Nephron progenitor cell (in vitro differentiated cells): Measurements from ENCODE around the gene TICAM1.
"Not testable (repeated sequence)": the region's sequence is repeated elsewhere in the genome, so short reads cannot be mapped to it uniquely, and the experiment has no call there.

ENCODE experiments used
- DNase-seq: peaks from one replicate; pipeline ENCODE4 v3.0.0; 2021
- H3K27ac Mint-ChIP-seq: 2 replicates; pipeline ENCODE4 v1.8.0; 2021; ENCODE audit warnings: mild to moderate bottlenecking, moderate library complexity, mixed read lengths
- H3K27me3 Mint-ChIP-seq: 2 replicates; pipeline ENCODE4 v1.8.0; 2021; ENCODE audit warnings: mild to moderate bottlenecking, low read depth, mixed read lengths; ENCODE audit not compliant: poor library complexity
- H3K36me3 Mint-ChIP-seq: 2 replicates; pipeline ENCODE4 v1.8.0; 2021; ENCODE audit warnings: low read depth, mixed read lengths
- H3K4me1 Mint-ChIP-seq: 2 replicates; pipeline ENCODE4 v1.8.0; 2021; ENCODE audit warnings: mixed read lengths
- H3K4me3 Mint-ChIP-seq: 2 replicates; pipeline ENCODE4 v1.8.0; 2021; ENCODE audit warnings: mild to moderate bottlenecking, moderate library complexity, mixed read lengths
- H3K9me3 Mint-ChIP-seq: 2 replicates; pipeline ENCODE4 v1.8.0; 2021; ENCODE audit warnings: mild to moderate bottlenecking, moderate library complexity, mixed read lengths
- TF ChIP-seq, protein P1 (sequence below): fragments of 200-600 bp; sonication (generic); IDR thresholded peaks from 2 replicates; pipeline ENCODE4 v1.5.0; 2021; ENCODE audit warnings: antibody characterized with exemption

Gene TICAM1

DNA sequence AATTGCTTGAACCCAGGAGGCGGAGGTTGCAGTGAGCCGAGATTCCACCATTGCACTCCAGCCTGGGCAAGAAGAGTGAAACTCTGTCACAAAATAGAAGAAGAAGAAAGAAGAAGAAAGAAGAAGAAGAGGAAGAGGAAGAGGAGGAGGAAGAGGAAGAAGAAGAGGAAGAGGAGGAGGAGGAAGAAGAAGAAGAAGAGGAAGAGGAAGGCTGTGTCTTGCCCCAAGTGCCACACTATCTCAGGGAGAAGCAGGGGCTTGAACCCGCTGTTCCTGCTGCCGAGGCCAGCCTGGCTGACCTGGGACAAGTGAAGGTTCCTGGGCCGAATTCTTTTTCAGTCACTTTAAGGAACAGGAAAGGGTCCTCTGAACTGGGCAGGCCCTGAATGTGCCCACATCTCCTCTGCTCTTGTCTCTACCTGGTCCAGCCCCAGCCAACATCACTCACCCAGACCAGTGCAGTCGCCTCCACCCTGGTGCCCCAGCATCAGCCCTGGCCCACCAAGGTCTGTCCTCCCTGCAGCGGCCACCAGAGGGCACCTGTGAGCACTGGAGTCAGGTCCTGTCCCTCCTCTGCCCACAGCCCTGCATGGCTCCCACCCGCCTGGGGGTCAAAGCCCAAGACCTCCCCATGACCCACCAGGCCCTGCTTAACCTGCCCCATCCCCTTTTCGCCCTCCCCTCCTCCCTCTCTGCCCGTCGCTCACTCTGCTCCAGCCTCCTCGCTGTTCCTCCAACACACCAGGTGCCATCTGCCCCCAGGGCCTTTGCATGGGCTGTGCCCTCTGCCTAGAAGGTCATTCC lies 20.0 kb downstream of the TICAM1 start:
- Mint-ChIP-seq H3K36me3 (peaks cover 4% of the 10 kb centered on the region), H3K4me3 (no peak overlapping the region), H3K27me3 (peaks cover 18% of the 10 kb centered on the region), H3K4me1 (peaks cover 6% of the 10 kb centered on the region), H3K27ac (no peak overlapping the region), H3K9me3 (peaks cover 10% of the 10 kb centered on the region)
- TF ChIP-seq, protein P1, sequence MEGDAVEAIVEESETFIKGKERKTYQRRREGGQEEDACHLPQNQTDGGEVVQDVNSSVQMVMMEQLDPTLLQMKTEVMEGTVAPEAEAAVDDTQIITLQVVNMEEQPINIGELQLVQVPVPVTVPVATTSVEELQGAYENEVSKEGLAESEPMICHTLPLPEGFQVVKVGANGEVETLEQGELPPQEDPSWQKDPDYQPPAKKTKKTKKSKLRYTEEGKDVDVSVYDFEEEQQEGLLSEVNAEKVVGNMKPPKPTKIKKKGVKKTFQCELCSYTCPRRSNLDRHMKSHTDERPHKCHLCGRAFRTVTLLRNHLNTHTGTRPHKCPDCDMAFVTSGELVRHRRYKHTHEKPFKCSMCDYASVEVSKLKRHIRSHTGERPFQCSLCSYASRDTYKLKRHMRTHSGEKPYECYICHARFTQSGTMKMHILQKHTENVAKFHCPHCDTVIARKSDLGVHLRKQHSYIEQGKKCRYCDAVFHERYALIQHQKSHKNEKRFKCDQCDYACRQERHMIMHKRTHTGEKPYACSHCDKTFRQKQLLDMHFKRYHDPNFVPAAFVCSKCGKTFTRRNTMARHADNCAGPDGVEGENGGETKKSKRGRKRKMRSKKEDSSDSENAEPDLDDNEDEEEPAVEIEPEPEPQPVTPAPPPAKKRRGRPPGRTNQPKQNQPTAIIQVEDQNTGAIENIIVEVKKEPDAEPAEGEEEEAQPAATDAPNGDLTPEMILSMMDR = peak; percentile 72
- DNase-seq = peak; percentile 92

DNA sequence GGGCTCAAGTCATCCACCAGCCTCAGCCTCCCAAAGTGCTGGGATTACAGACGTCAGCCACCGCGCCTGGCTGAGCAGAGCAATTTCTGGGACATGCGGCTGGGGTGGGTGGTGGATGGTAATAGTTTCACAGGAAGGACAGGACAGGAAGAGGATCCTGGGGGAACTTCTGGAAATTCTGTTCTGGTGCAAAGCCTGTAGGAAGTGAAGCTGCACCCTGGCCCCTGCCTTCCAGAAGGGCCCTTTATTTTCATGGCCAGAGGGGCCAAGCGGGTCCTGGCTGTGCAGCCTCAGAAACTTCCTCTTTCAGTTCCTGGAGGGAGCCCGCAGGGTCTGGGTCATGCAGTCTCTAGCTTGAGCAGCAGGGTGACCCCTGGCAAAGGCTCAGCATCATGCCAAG lies 24.3 kb downstream of the TICAM1 start:
- peaks cover 19% of the 10 kb centered on the region for H3K27me3 Mint-ChIP-seq
- H3K4me3 Mint-ChIP-seq = no peak overlapping the region
- H3K36me3 Mint-ChIP-seq = no peaks in the 10 kb centered on the region
- DNase-seq = no peak
- H3K27ac Mint-ChIP-seq = no peak overlapping the region
- no peaks in the 10 kb centered on the region for H3K4me1 Mint-ChIP-seq
- TF ChIP-seq, protein P1 = no peak
- no peaks in the 10 kb centered on the region for H3K9me3 Mint-ChIP-seq

DNA sequence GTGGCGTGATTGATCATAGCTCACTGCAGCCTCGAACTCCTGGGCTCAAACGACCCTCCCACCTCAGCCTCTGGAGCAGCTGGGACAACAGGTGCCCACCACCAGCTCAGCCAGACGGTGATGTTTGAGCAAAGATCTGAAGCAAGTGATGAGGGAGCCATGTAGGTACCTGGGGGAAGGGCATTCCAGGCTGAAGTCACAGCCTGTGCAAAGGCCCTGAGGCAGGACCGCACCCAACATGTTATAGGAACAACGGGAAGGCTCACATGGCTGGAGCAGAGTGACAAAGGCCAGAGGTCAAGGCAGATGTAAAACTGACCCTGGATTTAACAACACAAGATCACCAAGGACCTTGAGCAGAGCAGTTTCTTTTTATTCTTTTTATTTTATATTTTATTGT lies 25.1 kb downstream of the TICAM1 start:
- no peaks in the 10 kb centered on the region for H3K4me1 Mint-ChIP-seq
- no peak overlapping the region for H3K4me3 Mint-ChIP-seq
- TF ChIP-seq, protein P1 = no peak
- H3K9me3 Mint-ChIP-seq = no peaks in the 10 kb centered on the region
- H3K27ac Mint-ChIP-seq = no peak overlapping the region
- peaks cover 19% of the 10 kb centered on the region for H3K27me3 Mint-ChIP-seq
- no peak for DNase-seq
- H3K36me3 Mint-ChIP-seq = no peaks in the 10 kb centered on the region

DNA sequence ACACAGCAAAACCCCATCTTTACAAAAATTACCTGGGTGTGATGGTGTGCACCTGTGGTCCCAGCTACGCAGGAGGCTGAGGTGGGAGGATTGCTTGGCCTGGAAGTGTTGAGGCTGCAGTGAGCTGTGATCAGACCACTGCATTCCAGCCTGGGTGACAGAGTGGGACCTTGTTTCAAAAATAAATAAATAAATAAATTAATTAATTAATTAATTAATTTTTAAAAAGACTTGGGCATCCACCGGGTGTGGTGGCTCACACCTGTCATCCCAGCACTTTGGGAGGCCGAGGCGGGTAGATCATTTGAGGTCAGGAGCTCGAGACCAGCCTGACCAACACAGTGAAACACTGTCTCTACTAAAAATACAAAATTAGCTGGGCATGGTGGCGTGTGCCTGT lies 26.4 kb downstream of the TICAM1 start:
- DNase-seq, H3K4me3 Mint-ChIP-seq, H3K27ac Mint-ChIP-seq, H3K36me3 Mint-ChIP-seq, H3K4me1 Mint-ChIP-seq, H3K9me3 Mint-ChIP-seq: not testable (repeated sequence)
- H3K27me3 Mint-ChIP-seq = peaks cover 14% of the 10 kb centered on the region

DNA sequence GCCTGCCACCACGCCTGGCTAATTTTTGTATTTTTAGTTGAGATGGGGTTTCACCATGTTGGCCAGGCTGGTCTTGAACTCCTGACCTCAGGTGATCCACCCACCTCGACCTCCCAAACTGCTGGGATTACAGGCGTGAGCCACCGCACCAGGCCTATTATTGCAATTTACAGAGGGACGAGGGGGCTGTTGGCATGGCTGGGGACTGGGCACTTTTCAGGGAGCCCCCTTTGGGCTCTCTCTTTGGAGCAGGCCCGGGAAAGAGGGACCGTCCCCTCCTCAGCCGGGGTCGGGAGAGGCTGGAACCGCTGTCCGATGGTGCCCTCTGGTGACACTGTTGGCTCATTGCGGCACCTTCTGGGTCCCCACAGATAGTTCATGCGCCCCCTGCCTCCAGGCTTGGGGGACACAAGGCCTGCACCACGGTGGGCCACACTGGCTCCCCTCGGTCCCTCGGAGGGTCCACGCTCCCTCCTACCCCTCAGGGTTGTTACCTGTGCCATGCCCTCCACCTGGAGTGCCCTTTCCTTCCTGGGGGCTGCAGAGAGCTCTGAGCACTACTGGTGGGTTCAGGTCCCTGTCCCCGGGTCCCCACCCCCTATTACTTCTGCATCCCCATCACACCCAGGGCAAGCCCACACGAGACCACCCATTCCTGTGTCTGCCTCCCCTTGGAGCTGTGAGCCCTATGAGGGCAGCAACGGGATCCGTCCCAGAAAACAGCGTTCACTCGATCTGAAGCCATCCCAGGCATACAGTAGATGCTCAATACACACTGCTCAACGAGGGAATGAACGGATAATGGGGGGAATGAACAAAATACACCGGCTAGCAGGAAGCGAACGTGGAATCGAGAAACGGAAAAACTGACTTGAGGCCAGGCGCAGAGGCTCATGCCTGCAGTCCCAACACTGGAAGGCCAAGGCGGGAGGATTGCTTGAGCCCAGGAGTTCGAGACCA lies 27.5 kb downstream of the TICAM1 start:
- Mint-ChIP-seq H3K27ac (no peak overlapping the region), H3K4me3 (no peak overlapping the region), H3K9me3 (peaks cover 3% of the 10 kb centered on the region), H3K27me3 (peaks cover 8% of the 10 kb centered on the region), H3K36me3 (peaks cover 7% of the 10 kb centered on the region), H3K4me1 (no peaks in the 10 kb centered on the region)
- TF ChIP-seq, protein P1 = peak; percentile 85
- DNase-seq = peak; percentile 87

DNA sequence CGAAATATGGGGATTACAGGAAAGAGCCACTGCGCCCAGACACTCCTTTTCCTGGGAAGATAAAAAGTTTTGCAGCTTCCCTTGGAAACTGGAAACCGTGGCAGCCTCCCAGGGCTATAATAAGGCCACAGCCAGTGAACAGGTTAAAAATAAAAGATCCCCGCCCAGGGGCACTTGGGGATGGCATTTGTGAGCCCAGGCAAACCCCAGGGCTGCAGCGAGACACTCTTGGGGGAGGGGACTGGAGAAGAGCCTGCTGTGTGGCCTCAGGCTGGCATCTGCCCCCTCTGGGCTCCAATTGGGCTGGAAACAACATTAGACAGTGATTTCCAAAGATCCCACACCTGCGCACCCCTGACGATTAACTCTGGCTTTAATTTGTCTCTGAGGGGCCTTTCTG lies 28.8 kb downstream of the TICAM1 start:
- Mint-ChIP-seq H3K4me1 (no peaks in the 10 kb centered on the region), H3K9me3 (peaks cover 8% of the 10 kb centered on the region), H3K27me3 (peaks cover 8% of the 10 kb centered on the region), H3K27ac (no peak overlapping the region), H3K4me3 (no peak overlapping the region), H3K36me3 (peaks cover 19% of the 10 kb centered on the region)
- TF ChIP-seq, protein P1 = no peak
- DNase-seq = no peak
